ENCODE measurements around the gene CUL1. TPM values are rescaled to one million over a fixed set of nuclear protein-coding genes. Genes with fewer than 3 reads are reported as not detected.

CUL1 gene
- total and polyA plus RNA-seq, 8 donors, result 32.5 to 59.7 (median 57.8) TPM

DNA sequence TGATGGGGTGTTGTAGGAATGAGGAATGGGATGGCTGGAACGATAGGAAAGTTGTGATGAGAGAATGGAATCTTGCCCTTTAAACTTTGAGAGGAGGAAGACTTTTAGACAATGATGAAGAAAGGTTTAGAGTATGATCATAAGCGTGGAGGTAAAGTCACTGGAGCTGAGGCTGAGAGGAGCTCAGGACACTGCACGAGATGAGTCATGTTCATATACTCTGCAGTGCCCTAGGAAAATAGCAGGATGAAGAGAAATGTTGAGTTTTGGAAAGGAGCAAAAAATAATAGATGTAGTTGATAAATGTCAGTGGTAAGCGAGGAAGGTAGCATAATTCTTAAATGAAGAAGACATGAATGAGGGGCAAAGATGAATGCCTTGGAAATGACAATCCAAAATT, 28.3 kb upstream of the CUL1 start:
- DNase-seq (no peak), ATAC-seq (no peak)
- H3K4me1 ChIP-seq, result no peaks in the 10 kb centered on the region
- TF ChIP-seq, protein P1, sequence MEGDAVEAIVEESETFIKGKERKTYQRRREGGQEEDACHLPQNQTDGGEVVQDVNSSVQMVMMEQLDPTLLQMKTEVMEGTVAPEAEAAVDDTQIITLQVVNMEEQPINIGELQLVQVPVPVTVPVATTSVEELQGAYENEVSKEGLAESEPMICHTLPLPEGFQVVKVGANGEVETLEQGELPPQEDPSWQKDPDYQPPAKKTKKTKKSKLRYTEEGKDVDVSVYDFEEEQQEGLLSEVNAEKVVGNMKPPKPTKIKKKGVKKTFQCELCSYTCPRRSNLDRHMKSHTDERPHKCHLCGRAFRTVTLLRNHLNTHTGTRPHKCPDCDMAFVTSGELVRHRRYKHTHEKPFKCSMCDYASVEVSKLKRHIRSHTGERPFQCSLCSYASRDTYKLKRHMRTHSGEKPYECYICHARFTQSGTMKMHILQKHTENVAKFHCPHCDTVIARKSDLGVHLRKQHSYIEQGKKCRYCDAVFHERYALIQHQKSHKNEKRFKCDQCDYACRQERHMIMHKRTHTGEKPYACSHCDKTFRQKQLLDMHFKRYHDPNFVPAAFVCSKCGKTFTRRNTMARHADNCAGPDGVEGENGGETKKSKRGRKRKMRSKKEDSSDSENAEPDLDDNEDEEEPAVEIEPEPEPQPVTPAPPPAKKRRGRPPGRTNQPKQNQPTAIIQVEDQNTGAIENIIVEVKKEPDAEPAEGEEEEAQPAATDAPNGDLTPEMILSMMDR (IDR thresholded peaks at IDR 0.05), result no peak
- intact Hi-C loops (cut with DNase I), result no loop called here
- H3K27me3 ChIP-seq, result no peaks in the 10 kb centered on the region
- no peaks in the 10 kb centered on the region for H3K36me3 ChIP-seq
- no peak overlapping the region for H3K27ac ChIP-seq
- H3K4me3 ChIP-seq, result no peak overlapping the region
- H3K9me3 ChIP-seq, result no peaks in the 10 kb centered on the region

DNA sequence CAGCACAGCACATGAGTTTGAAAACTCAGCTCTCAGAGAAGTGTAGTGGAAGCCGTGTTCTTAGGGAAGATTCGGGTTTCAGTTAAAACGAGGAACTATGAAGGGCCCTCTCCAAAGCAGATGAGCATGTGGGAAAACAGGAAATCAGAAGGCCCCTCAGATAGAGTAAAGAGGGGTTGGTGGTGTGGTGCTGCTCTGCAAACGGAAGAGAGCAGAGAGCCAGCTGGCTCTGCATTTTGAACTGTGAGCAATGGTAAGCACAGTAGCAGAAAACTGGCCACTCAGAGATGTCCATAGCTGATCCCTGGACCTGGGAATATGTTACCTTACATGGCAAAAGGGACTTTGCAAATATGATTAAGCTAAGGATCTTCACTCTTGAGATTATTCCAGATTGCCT, 27.9 kb upstream of the CUL1 start:
- no peaks in the 10 kb centered on the region for H3K9me3 ChIP-seq
- intact Hi-C loops (cut with DNase I), result no loop called here
- no peak overlapping the region for H3K27ac ChIP-seq
- DNase-seq (no peak), ATAC-seq (no peak)
- H3K36me3 ChIP-seq, result no peaks in the 10 kb centered on the region
- no peaks in the 10 kb centered on the region for H3K27me3 ChIP-seq
- TF ChIP-seq, protein P1 (IDR thresholded peaks at IDR 0.05), result no peak
- H3K4me1 ChIP-seq, result no peaks in the 10 kb centered on the region
- no peak overlapping the region for H3K4me3 ChIP-seq

DNA sequence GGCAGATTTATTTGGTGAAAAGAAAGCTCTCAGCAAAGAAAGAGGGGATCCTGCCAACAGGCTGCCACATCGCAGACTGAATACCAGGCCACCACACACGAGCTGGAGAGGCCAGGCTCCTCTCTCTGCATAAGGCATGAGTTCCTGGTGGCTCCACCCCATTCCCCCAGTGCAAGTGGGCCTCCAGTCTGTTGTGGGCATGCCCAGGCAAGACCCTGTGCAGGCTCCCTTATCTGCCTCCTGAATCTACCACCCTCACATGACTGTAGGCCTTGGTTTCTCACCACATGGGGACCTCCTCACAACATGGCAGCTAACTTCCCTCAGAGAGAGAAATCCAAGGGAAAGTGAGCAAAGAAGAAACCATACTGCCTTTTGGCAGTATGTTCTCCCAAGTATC, 26.7 kb upstream of the CUL1 start:
- intact Hi-C loops (cut with DNase I), result no loop called here
- TF ChIP-seq, protein P1 (IDR thresholded peaks at IDR 0.05), result no peak
- DNase-seq (no peak), ATAC-seq (no peak)
- Histone ChIP-seq H3K27me3 (no peaks in the 10 kb centered on the region), H3K4me3 (no peak overlapping the region), H3K9me3 (no peaks in the 10 kb centered on the region), H3K36me3 (no peaks in the 10 kb centered on the region), H3K4me1 (no peaks in the 10 kb centered on the region), H3K27ac (no peak overlapping the region)

DNA sequence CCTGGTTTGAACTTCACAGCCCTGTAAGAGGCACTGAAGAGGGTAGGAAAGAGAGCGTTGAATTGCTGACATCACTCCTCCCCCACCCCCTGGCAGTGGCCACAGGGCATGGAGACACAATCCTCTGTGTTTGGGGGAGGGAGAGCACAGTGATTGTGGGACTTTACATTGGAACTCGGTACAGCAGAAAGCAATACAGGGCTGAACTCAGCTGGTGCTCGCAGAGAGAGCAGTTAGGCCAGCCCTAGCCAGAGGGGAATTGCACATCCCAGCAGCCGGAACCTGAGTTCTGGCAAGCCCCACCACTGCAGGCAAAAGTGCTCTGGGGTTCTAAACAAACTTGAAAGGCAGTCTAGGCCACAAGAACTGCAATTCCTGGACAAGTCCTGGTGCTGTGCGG, 24.0 kb upstream of the CUL1 start:
- DNase-seq (no peak), ATAC-seq (no peak)
- Histone ChIP-seq H3K36me3 (no peaks in the 10 kb centered on the region), H3K27me3 (no peaks in the 10 kb centered on the region), H3K27ac (no peak overlapping the region), H3K4me1 (no peaks in the 10 kb centered on the region), H3K9me3 (no peaks in the 10 kb centered on the region), H3K4me3 (no peak overlapping the region)
- TF ChIP-seq, protein P1 (IDR thresholded peaks at IDR 0.05), result no peak
- intact Hi-C loops (cut with DNase I), result no loop called here

DNA sequence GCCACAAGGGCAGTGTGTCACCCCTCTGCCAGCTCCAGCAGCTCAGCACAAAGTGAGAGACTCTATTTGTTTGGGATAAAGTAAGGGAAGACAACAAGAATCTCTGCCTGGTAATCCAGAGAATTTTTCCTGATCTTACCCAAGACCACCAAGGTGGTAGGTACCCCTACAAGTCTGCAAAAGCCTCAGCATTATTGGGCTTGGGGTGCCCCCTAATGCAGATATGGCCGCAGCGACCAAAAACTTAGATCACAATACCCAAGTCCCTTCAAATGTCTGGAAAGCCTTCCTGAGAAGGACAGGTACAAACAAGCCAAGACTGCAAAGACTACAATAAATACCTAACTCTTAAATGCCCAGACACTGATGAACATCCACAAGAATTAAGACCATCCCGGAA, 22.4 kb upstream of the CUL1 start:
- no peaks in the 10 kb centered on the region for H3K9me3 ChIP-seq
- ATAC-seq, result no peak
- no peaks in the 10 kb centered on the region for H3K4me1 ChIP-seq
- intact Hi-C loops (cut with DNase I), result no loop called here
- no peak overlapping the region for H3K4me3 ChIP-seq
- H3K36me3 ChIP-seq, result no peaks in the 10 kb centered on the region
- H3K27ac ChIP-seq, result no peak overlapping the region
- no peak for DNase-seq
- no peaks in the 10 kb centered on the region for H3K27me3 ChIP-seq
- TF ChIP-seq, protein P1 (IDR thresholded peaks at IDR 0.05), result no peak

Measured in left lung (tissue), 10 donors.